ENCODE measurements around the gene MCF2L. TPM values are rescaled to one million over a fixed set of nuclear protein-coding genes. Genes with fewer than 3 reads are reported as not detected.

The MCF2L gene
- total RNA-seq, 1 donor from 2014 or later = not detected

- no peak for DNase-seq (ENCODE audit: low spot score)
- no peaks in the 10 kb centered on the region for H3K9me3 Mint-ChIP-seq
- intact Hi-C loops (cut with micrococcal nuclease) = no loop called here
- H3K4me3 Mint-ChIP-seq = no peak overlapping the region
- peaks cover 11% of the 10 kb centered on the region for H3K27me3 Mint-ChIP-seq (ENCODE audit: insufficient read depth)
- no peak overlapping the region for H3K27ac Mint-ChIP-seq
- no peaks in the 10 kb centered on the region for H3K4me1 Mint-ChIP-seq (ENCODE audit: low read depth)
- H3K36me3 Mint-ChIP-seq (ENCODE audit: low read depth) = no peaks in the 10 kb centered on the region
Observed at GRCh38 chr13:112962911-112963625, 5.9 kb upstream of the MCF2L start.

GRCh38 chr13:112963641-112964040 is 5.4 kb upstream of the MCF2L start:
- Mint-ChIP-seq H3K27ac (no peak overlapping the region), H3K9me3 (no peaks in the 10 kb centered on the region), H3K4me1 (ENCODE audit: low read depth) (no peaks in the 10 kb centered on the region), H3K27me3 (ENCODE audit: insufficient read depth) (peaks cover 12% of the 10 kb centered on the region), H3K4me3 (no peak overlapping the region), H3K36me3 (ENCODE audit: low read depth) (no peaks in the 10 kb centered on the region)
- intact Hi-C loops (cut with micrococcal nuclease) = no loop called here
- DNase-seq (ENCODE audit: low spot score) = no peak

- Mint-ChIP-seq H3K4me3 (no peak overlapping the region), H3K27me3 (ENCODE audit: insufficient read depth) (peaks cover 20% of the 10 kb centered on the region), H3K27ac (no peak overlapping the region), H3K4me1 (ENCODE audit: low read depth) (peaks cover 9% of the 10 kb centered on the region), H3K9me3 (no peaks in the 10 kb centered on the region), H3K36me3 (ENCODE audit: low read depth) (no peaks in the 10 kb centered on the region)
- intact Hi-C loops (cut with micrococcal nuclease) = no loop called here
- no peak for DNase-seq (ENCODE audit: low spot score)
Observed at GRCh38 chr13:112964971-112965492, 4.0 kb upstream of the MCF2L start.

- no peak for DNase-seq (ENCODE audit: low spot score)
- H3K4me3 Mint-ChIP-seq = no peak overlapping the region
- peaks cover 26% of the 10 kb centered on the region for H3K27me3 Mint-ChIP-seq (ENCODE audit: insufficient read depth)
- peaks cover 9% of the 10 kb centered on the region for H3K4me1 Mint-ChIP-seq (ENCODE audit: low read depth)
- intact Hi-C loops (cut with micrococcal nuclease) = no loop called here
- H3K9me3 Mint-ChIP-seq = no peaks in the 10 kb centered on the region
- H3K27ac Mint-ChIP-seq = no peak overlapping the region
- H3K36me3 Mint-ChIP-seq (ENCODE audit: low read depth) = no peaks in the 10 kb centered on the region
Observed at GRCh38 chr13:112965573-112966115, 3.4 kb upstream of the MCF2L start.

- intact Hi-C loops (cut with micrococcal nuclease) = no loop called here
- H3K36me3 Mint-ChIP-seq (ENCODE audit: low read depth) = no peaks in the 10 kb centered on the region
- peaks cover 9% of the 10 kb centered on the region for H3K4me1 Mint-ChIP-seq (ENCODE audit: low read depth)
- no peak overlapping the region for H3K27ac Mint-ChIP-seq
- H3K27me3 Mint-ChIP-seq (ENCODE audit: insufficient read depth) = peaks cover 31% of the 10 kb centered on the region
- H3K9me3 Mint-ChIP-seq = no peaks in the 10 kb centered on the region
- H3K4me3 Mint-ChIP-seq = no peak overlapping the region
- no peak for DNase-seq (ENCODE audit: low spot score)
Observed at GRCh38 chr13:112966776-112967175, 2.2 kb upstream of the MCF2L start.

GRCh38 chr13:112967686-112968379 is 1.2 kb upstream of the MCF2L start:
- Mint-ChIP-seq H3K27ac (no peak overlapping the region), H3K9me3 (no peaks in the 10 kb centered on the region), H3K36me3 (ENCODE audit: low read depth) (no peaks in the 10 kb centered on the region), H3K4me3 (peak overlapping the region; percentile 60), H3K27me3 (ENCODE audit: insufficient read depth) (peaks cover 31% of the 10 kb centered on the region), H3K4me1 (ENCODE audit: low read depth) (peaks cover 9% of the 10 kb centered on the region)
- DNase-seq (ENCODE audit: low spot score) = no peak
- intact Hi-C loops (cut with micrococcal nuclease) = no loop called here

GRCh38 chr13:112968380-112968909 is 569 bp upstream of the MCF2L start:
- intact Hi-C loops (cut with micrococcal nuclease) = no loop called here
- no peak for DNase-seq (ENCODE audit: low spot score)
- H3K9me3 Mint-ChIP-seq = no peaks in the 10 kb centered on the region

GRCh38 chr13:112969692-112970338 is 801 bp downstream of the MCF2L start:
- DNase-seq (ENCODE audit: low spot score) = no peak
- H3K27ac Mint-ChIP-seq = peak overlapping the region; percentile 52
- peaks cover 9% of the 10 kb centered on the region for H3K4me1 Mint-ChIP-seq (ENCODE audit: low read depth)
- intact Hi-C loops (cut with micrococcal nuclease) = no loop called here
- no peaks in the 10 kb centered on the region for H3K9me3 Mint-ChIP-seq
- no peaks in the 10 kb centered on the region for H3K36me3 Mint-ChIP-seq (ENCODE audit: low read depth)
- peak overlapping the region; percentile 81 for H3K4me3 Mint-ChIP-seq
- H3K27me3 Mint-ChIP-seq (ENCODE audit: insufficient read depth) = peaks cover 31% of the 10 kb centered on the region

More at GRCh38 chr13:112968380-112968909, 569 bp upstream of the MCF2L start:
- Mint-ChIP-seq H3K27ac (no peak overlapping the region), H3K27me3 (ENCODE audit: insufficient read depth) (peaks cover 31% of the 10 kb centered on the region), H3K36me3 (ENCODE audit: low read depth) (no peaks in the 10 kb centered on the region), H3K4me3 (peak overlapping the region; percentile 60), H3K4me1 (ENCODE audit: low read depth) (peaks cover 9% of the 10 kb centered on the region)

GRCh38 chr13:112970552-112971287 is 1.7 kb downstream of the MCF2L start:
- H3K9me3 Mint-ChIP-seq = no peaks in the 10 kb centered on the region
- intact Hi-C loops (cut with micrococcal nuclease) = no loop called here
- H3K4me3 Mint-ChIP-seq = no peak overlapping the region
- H3K4me1 Mint-ChIP-seq (ENCODE audit: low read depth) = peaks cover 9% of the 10 kb centered on the region
- no peaks in the 10 kb centered on the region for H3K36me3 Mint-ChIP-seq (ENCODE audit: low read depth)
- H3K27me3 Mint-ChIP-seq (ENCODE audit: insufficient read depth) = peaks cover 27% of the 10 kb centered on the region
- no peak for DNase-seq (ENCODE audit: low spot score)
- no peak overlapping the region for H3K27ac Mint-ChIP-seq

- Mint-ChIP-seq H3K4me1 (ENCODE audit: low read depth) (peaks cover 9% of the 10 kb centered on the region), H3K36me3 (ENCODE audit: low read depth) (no peaks in the 10 kb centered on the region), H3K27me3 (ENCODE audit: insufficient read depth) (peaks cover 24% of the 10 kb centered on the region), H3K9me3 (no peaks in the 10 kb centered on the region), H3K27ac (no peak overlapping the region), H3K4me3 (no peak overlapping the region)
- intact Hi-C loops (cut with micrococcal nuclease) = no loop called here
- no peak for DNase-seq (ENCODE audit: low spot score)
Observed at GRCh38 chr13:112971288-112971643, 2.3 kb downstream of the MCF2L start.

GRCh38 chr13:112972258-112972657 is 3.2 kb downstream of the MCF2L start:
- intact Hi-C loops (cut with micrococcal nuclease) = no loop called here
- H3K4me3 Mint-ChIP-seq = no peak overlapping the region
- no peaks in the 10 kb centered on the region for H3K9me3 Mint-ChIP-seq
- H3K4me1 Mint-ChIP-seq (ENCODE audit: low read depth) = peaks cover 9% of the 10 kb centered on the region
- no peak for DNase-seq (ENCODE audit: low spot score)
- peaks cover 22% of the 10 kb centered on the region for H3K27me3 Mint-ChIP-seq (ENCODE audit: insufficient read depth)
- no peak overlapping the region for H3K27ac Mint-ChIP-seq
- H3K36me3 Mint-ChIP-seq (ENCODE audit: low read depth) = no peaks in the 10 kb centered on the region

- Mint-ChIP-seq H3K4me3 (no peak overlapping the region), H3K9me3 (no peaks in the 10 kb centered on the region), H3K36me3 (ENCODE audit: low read depth) (no peaks in the 10 kb centered on the region), H3K27ac (no peak overlapping the region), H3K4me1 (ENCODE audit: low read depth) (peaks cover 9% of the 10 kb centered on the region), H3K27me3 (ENCODE audit: insufficient read depth) (peaks cover 21% of the 10 kb centered on the region)
- intact Hi-C loops (cut with micrococcal nuclease) = no loop called here
- no peak for DNase-seq (ENCODE audit: low spot score)
Observed at GRCh38 chr13:112972867-112973576, 4.0 kb downstream of the MCF2L start.
